ENCODE results near the gene TCP11L2.

DNA sequence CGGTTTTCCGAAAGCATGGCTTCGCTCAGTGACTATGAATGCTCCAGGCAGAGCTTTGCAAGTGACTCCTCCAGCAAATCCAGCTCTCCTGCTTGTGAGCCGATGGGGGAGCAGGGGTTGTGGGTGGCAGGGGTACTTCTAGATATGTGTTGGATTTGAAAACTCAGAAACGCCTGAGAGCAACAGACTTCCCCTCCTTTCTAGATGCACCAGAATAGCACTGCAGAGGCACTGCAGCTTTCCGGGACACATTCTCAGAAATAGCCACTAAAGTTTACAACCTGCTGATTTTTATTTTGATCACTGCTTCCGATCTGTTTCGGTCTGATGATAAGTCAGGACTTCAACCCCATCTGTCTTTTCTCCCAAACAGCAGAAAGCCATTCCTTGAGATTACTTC lies 8.6 kb downstream of the TCP11L2 start:
- TF ChIP-seq SRSF1 (IDR thresholded peaks at IDR 0.05; ENCODE audit: low read depth, low read length) = no peak
- no peak for TF ChIP-seq MAFF (IDR thresholded peaks at IDR 0.05; ENCODE audit: low read length)
- no peak for TF ChIP-seq FOS (IDR thresholded peaks at IDR 0.05; ENCODE audit: extremely low read depth, insufficient read length)
- TF ChIP-seq, protein P1, sequence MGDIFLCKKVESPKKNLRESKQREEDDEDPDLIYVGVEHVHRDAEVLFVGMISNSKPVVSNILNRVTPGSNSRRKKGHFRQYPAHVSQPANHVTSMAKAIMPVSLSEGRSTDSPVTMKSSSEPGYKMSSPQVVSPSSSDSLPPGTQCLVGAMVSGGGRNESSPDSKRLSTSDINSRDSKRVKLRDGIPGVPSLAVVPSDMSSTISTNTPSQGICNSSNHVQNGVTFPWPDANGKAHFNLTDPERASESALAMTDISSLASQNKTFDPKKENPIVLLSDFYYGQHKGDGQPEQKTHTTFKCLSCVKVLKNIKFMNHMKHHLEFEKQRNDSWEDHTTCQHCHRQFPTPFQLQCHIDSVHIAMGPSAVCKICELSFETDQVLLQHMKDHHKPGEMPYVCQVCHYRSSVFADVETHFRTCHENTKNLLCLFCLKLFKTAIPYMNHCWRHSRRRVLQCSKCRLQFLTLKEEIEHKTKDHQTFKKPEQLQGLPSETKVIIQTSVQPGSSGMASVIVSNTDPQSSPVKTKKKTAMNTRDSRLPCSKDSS (IDR thresholded peaks at IDR 0.05; ENCODE audit: low read depth, partially characterized antibody) = no peak
- no peak for TF ChIP-seq NONO (IDR thresholded peaks at IDR 0.05; ENCODE audit: low read depth in 2 of 2, low read length in 1 of 2)
